ENCODE measurements around the gene SH3RF3.

Gene SH3RF3

GRCh38 chr2:109128616-109129355, at the start of gene SH3RF3:
TSS of gene SH3RF3 (plus strand) at chr2:109129205.
- DNase-seq = peak in 33 of 42 donors; percentile 11 to 67 (median 35)
- intact Hi-C loops (cut with DNase I) = loop anchor here (5.0 kb wide), 1 partner anchor 384 kb away; no protein-coding TSS in a partner anchor

- no peak for DNase-seq
- intact Hi-C loops (cut with DNase I) = no loop called here
These were observed 49.4 kb upstream of the SH3RF3 start for GRCh38 chr2:109079590-109079989.

GRCh38 chr2:109080109-109080508, 48.9 kb upstream of the SH3RF3 start:
- peak in 1 of 42 donors; percentile 28 for DNase-seq
- intact Hi-C loops (cut with DNase I) = no loop called here

- no peak for DNase-seq
- intact Hi-C loops (cut with DNase I) = no loop called here
These were observed 48.2 kb upstream of the SH3RF3 start for GRCh38 chr2:109080757-109081156.

GRCh38 chr2:109081374-109081773, 47.6 kb upstream of the SH3RF3 start:
- intact Hi-C loops (cut with DNase I) = no loop called here
- DNase-seq = no peak

- no peak for DNase-seq
- intact Hi-C loops (cut with DNase I) = no loop called here
These were observed 45.2 kb upstream of the SH3RF3 start for GRCh38 chr2:109083771-109084170.

- intact Hi-C loops (cut with DNase I) = no loop called here
- DNase-seq = no peak
These were observed 44.7 kb upstream of the SH3RF3 start for GRCh38 chr2:109084341-109084740.

- DNase-seq = no peak
- intact Hi-C loops (cut with DNase I) = no loop called here
These were observed 42.9 kb upstream of the SH3RF3 start for GRCh38 chr2:109085912-109086742.

- intact Hi-C loops (cut with DNase I) = no loop called here
- DNase-seq = no peak
These were observed 42.3 kb upstream of the SH3RF3 start for GRCh38 chr2:109086743-109087020.

GRCh38 chr2:109087055-109087663, 41.8 kb upstream of the SH3RF3 start:
- peak in 1 of 42 donors; percentile 10 for DNase-seq
- intact Hi-C loops (cut with DNase I) = no loop called here

GRCh38 chr2:109089602-109090300, 39.3 kb upstream of the SH3RF3 start:
- peak in 1 of 42 donors; percentile 22 for DNase-seq
- intact Hi-C loops (cut with DNase I) = no loop called here

- intact Hi-C loops (cut with DNase I) = no loop called here
- DNase-seq = peak in 1 of 42 donors; percentile 5
These were observed 37.5 kb upstream of the SH3RF3 start for GRCh38 chr2:109091526-109091925.

GRCh38 chr2:109094144-109094543, 34.9 kb upstream of the SH3RF3 start:
- intact Hi-C loops (cut with DNase I) = no loop called here

GRCh38 chr2:109098251-109098920, 30.6 kb upstream of the SH3RF3 start:
- intact Hi-C loops (cut with DNase I) = no loop called here
- peak in 1 of 42 donors; percentile 9 for DNase-seq

More at GRCh38 chr2:109094144-109094543, 34.9 kb upstream of the SH3RF3 start:
- DNase-seq = peak in 1 of 42 donors; percentile 7

- DNase-seq = no peak
- intact Hi-C loops (cut with DNase I) = no loop called here
These were observed 30.1 kb upstream of the SH3RF3 start for GRCh38 chr2:109098921-109099273.

- intact Hi-C loops (cut with DNase I) = no loop called here
- peak in 25 of 42 donors; percentile 11 to 75 (median 28) for DNase-seq
These were observed 26.3 kb upstream of the SH3RF3 start for GRCh38 chr2:109102588-109103233.

- peak in 1 of 42 donors; percentile 12 for DNase-seq
- intact Hi-C loops (cut with DNase I) = no loop called here
These were observed 23.9 kb upstream of the SH3RF3 start for GRCh38 chr2:109105113-109105512.

GRCh38 chr2:109108740-109109139, 20.3 kb upstream of the SH3RF3 start:
- intact Hi-C loops (cut with DNase I) = no loop called here
- peak in 1 of 42 donors; percentile 18 for DNase-seq

Measured in head of caudate nucleus (tissue), 42 donors.